ENCODE results near the gene CCDC149.

The CCDC149 gene

GRCh38 chr4:24892278-24892677, 20.6 kb downstream of the CCDC149 start:
- TF ChIP-seq EZH2 (IDR thresholded peaks at IDR 0.05; ENCODE audit: borderline replicate concordance, low read length), result no peak
- TF ChIP-seq, protein P1, sequence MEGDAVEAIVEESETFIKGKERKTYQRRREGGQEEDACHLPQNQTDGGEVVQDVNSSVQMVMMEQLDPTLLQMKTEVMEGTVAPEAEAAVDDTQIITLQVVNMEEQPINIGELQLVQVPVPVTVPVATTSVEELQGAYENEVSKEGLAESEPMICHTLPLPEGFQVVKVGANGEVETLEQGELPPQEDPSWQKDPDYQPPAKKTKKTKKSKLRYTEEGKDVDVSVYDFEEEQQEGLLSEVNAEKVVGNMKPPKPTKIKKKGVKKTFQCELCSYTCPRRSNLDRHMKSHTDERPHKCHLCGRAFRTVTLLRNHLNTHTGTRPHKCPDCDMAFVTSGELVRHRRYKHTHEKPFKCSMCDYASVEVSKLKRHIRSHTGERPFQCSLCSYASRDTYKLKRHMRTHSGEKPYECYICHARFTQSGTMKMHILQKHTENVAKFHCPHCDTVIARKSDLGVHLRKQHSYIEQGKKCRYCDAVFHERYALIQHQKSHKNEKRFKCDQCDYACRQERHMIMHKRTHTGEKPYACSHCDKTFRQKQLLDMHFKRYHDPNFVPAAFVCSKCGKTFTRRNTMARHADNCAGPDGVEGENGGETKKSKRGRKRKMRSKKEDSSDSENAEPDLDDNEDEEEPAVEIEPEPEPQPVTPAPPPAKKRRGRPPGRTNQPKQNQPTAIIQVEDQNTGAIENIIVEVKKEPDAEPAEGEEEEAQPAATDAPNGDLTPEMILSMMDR (IDR thresholded peaks at IDR 0.05; ENCODE audit: low read length), result no peak

DNA sequence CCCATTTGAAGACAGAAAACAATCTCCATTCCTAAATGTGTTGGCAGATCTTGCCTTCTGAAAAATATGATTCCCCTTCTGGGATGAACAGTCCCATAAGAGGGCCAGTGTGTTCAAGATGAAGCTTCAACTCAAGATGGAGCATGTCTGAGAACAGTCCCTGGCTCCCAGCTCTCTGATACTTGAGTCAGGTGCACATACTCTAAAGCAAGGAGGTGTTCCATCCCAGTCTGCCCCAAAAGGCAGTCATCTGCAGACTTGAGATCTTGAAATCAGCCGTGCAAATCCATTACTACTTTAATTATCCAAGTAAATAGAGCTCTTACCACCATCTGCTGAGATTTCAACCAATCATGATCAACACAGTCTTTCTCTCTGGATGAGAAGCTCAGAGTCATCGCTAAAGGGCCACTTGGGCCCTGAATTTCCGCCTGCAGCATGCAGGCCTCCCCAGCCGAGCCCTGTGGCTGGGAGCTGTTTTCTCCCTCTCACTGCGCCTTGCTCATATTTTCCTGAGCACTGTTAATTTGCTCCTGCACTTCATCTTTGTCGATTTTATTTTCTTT, 22.2 kb downstream of the CCDC149 start:
- Histone ChIP-seq H4K20me1 (ENCODE audit: insufficient read depth, low read length) (no peaks in the 10 kb centered on the region), H3K9me3 (ENCODE audit: low read length) (no peaks in the 10 kb centered on the region), H3K9ac (ENCODE audit: low read length) (no peak overlapping the region), H3K79me2 (ENCODE audit: insufficient read depth, low read length) (no peaks in the 10 kb centered on the region), H3K36me3 (ENCODE audit: insufficient read depth, low read length) (no peaks in the 10 kb centered on the region), H3K4me1 (ENCODE audit: insufficient read depth, low read length, severe bottlenecking) (no peaks in the 10 kb centered on the region), H3K27ac (ENCODE audit: low read depth, low read length, poor library complexity, severe bottlenecking) (no peak overlapping the region), H3F3A (ENCODE audit: insufficient read depth, low read length) (no peaks in the 10 kb centered on the region), H3K4me3 (ENCODE audit: low read depth, low read length, poor library complexity, severe bottlenecking) (no peak overlapping the region), H3K4me2 (ENCODE audit: low read length) (no peak overlapping the region), H3K27me3 (ENCODE audit: insufficient read depth, low read length) (no peaks in the 10 kb centered on the region), H3K9me2 (ENCODE audit: low read depth, low read length) (no peaks in the 10 kb centered on the region), H2AFZ (ENCODE audit: low read length) (no peak overlapping the region)
- TF ChIP-seq, protein P1 (IDR thresholded peaks at IDR 0.05; ENCODE audit: low read length), result no peak
- no peak for TF ChIP-seq EZH2 (IDR thresholded peaks at IDR 0.05; ENCODE audit: borderline replicate concordance, low read length)

More at GRCh38 chr4:24892278-24892677, 20.6 kb downstream of the CCDC149 start:
- H2AFZ ChIP-seq (ENCODE audit: low read length), result no peak overlapping the region
- no peaks in the 10 kb centered on the region for H3K4me1 ChIP-seq (ENCODE audit: insufficient read depth, low read length, severe bottlenecking)
- H3K4me3 ChIP-seq (ENCODE audit: low read depth, low read length, poor library complexity, severe bottlenecking), result no peak overlapping the region
- no peaks in the 10 kb centered on the region for H3K9me2 ChIP-seq (ENCODE audit: low read depth, low read length)
- H3K27ac ChIP-seq (ENCODE audit: low read depth, low read length, poor library complexity, severe bottlenecking), result no peak overlapping the region
- no peak overlapping the region for H3K9ac ChIP-seq (ENCODE audit: low read length)
- no peaks in the 10 kb centered on the region for H3K27me3 ChIP-seq (ENCODE audit: insufficient read depth, low read length)
- no peak overlapping the region for H3K4me2 ChIP-seq (ENCODE audit: low read length)
- H3F3A ChIP-seq (ENCODE audit: insufficient read depth, low read length), result no peaks in the 10 kb centered on the region
- H3K79me2 ChIP-seq (ENCODE audit: insufficient read depth, low read length), result no peaks in the 10 kb centered on the region
- no peaks in the 10 kb centered on the region for H3K9me3 ChIP-seq (ENCODE audit: low read length)
- H4K20me1 ChIP-seq (ENCODE audit: insufficient read depth, low read length), result no peaks in the 10 kb centered on the region
- no peaks in the 10 kb centered on the region for H3K36me3 ChIP-seq (ENCODE audit: insufficient read depth, low read length)

GRCh38 chr4:24889991-24890390, 22.9 kb downstream of the CCDC149 start:
- Histone ChIP-seq H3K4me2 (ENCODE audit: low read length) (no peak overlapping the region), H3K4me3 (ENCODE audit: low read depth, low read length, poor library complexity, severe bottlenecking) (no peak overlapping the region), H3K4me1 (ENCODE audit: insufficient read depth, low read length, severe bottlenecking) (no peaks in the 10 kb centered on the region), H3K9ac (ENCODE audit: low read length) (no peak overlapping the region), H4K20me1 (ENCODE audit: insufficient read depth, low read length) (no peaks in the 10 kb centered on the region), H3K79me2 (ENCODE audit: insufficient read depth, low read length) (no peaks in the 10 kb centered on the region), H3K9me3 (ENCODE audit: low read length) (no peaks in the 10 kb centered on the region), H3K36me3 (ENCODE audit: insufficient read depth, low read length) (no peaks in the 10 kb centered on the region), H3K27me3 (ENCODE audit: insufficient read depth, low read length) (no peaks in the 10 kb centered on the region), H3K9me2 (ENCODE audit: low read depth, low read length) (no peaks in the 10 kb centered on the region), H3F3A (ENCODE audit: insufficient read depth, low read length) (no peaks in the 10 kb centered on the region), H3K27ac (ENCODE audit: low read depth, low read length, poor library complexity, severe bottlenecking) (no peak overlapping the region), H2AFZ (ENCODE audit: low read length) (no peak overlapping the region)
- TF ChIP-seq, protein P1 (IDR thresholded peaks at IDR 0.05; ENCODE audit: low read length), result no peak
- no peak for TF ChIP-seq EZH2 (IDR thresholded peaks at IDR 0.05; ENCODE audit: borderline replicate concordance, low read length)
